Uterus (tissue), 2 donors: ENCODE results near the gene HIBCH.

Source experiments
- CTCF ChIP-seq, 4 experiments: fragments of 200-600 bp in 2 of 4; fragments of 450-650 bp in 2 of 4; sonication (generic) in 2 of 4; IDR thresholded peaks; one replicate each; pipeline ENCODE4 v1.5.1; 2016 to 2019; ENCODE audit warnings: antibody characterized with exemption in 4 of 4, mild to moderate bottlenecking in 2 of 4, moderate library complexity in 1 of 4
- POLR2A ChIP-seq, 2 donors: fragments of 450-650 bp; IDR thresholded peaks; one replicate each; pipeline ENCODE4 v1.6.1; 2016; ENCODE audit warnings: antibody characterized with exemption in 2 of 2, mild to moderate bottlenecking in 1 of 2, moderate library complexity in 1 of 2

GRCh38 chr2:190182071-190182524 lies 137.5 kb downstream of the HIBCH start:
- no peak for TF ChIP-seq CTCF (IDR thresholded peaks at IDR 0.05)
- no peak for TF ChIP-seq POLR2A (IDR thresholded peaks at IDR 0.05)
